SIG-M5 treated with dmso at 0.1 percent for 504 hours (cell line): ENCODE results near the gene ZHX3.
A peak's percentile ranks its signal among the peaks of the same experiment; 100 is the strongest.

ENCODE experiments used
- DNase-seq: peaks from one replicate; lab custom pipeline; 2025; ENCODE audit not compliant: unreplicated experiment; lab: John Stamatoyannopoulos, UW

ZHX3 gene

DNA sequence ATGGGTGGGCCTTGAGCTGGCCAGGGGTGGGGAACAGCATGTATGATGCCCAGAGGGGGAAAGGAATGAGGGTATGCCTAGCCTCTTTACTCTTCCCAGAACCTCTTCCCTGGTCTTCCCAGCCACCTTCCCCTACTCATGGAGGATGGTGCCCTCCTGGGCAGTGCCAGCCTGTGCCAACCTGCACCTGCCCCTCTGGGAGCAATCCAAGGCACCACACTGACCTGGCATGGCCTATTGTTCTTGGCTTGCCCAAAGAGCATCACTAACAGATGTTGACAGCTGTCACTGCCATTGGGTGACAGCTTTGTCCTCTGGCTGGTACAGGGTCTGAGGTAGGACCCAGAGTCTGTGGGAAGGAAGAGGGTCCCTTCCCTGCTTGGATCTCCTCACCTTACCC, 36.0 kb upstream of the ZHX3 start:
- no peak for DNase-seq

DNA sequence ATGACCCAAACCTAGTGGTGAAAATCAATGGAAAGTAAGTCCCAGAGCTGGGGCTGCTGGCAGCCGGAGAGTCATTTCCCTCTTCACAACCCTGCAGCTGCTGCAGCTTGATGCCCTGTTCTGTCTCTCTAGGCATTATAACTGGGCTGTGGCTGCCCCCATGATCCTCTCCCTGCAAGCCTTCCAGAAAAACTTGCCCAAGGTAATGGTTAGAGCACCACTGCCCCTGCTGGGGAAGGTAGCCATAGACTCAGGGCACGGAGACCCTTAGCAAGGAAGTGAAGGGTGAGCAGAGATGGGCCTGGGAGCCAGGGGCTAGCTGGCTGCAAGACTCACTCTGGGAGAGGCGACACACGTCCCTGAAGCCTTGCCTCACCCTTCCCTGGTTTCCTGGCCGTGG, 35.1 kb upstream of the ZHX3 start:
- no peak for DNase-seq

DNA sequence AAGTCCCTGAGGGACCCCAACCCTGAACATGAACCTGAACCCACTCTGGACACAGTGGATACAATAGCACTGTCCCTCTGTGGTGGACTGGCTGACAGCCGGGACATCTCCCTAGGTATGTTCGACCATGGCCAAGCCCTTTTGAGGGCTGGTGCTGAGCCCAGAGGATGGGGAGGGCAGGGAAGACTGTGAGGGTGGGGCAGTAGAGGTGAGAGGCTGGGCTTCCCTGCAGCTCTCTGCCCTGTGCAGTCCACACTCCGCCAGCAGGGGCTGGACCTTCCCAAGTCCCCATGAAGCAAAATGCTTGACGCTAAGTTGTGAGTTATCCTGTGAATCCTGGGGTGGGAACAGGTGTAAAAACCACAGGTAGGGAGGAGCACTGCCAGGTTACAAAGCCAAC, 34.6 kb upstream of the ZHX3 start:
- no peak for DNase-seq

DNA sequence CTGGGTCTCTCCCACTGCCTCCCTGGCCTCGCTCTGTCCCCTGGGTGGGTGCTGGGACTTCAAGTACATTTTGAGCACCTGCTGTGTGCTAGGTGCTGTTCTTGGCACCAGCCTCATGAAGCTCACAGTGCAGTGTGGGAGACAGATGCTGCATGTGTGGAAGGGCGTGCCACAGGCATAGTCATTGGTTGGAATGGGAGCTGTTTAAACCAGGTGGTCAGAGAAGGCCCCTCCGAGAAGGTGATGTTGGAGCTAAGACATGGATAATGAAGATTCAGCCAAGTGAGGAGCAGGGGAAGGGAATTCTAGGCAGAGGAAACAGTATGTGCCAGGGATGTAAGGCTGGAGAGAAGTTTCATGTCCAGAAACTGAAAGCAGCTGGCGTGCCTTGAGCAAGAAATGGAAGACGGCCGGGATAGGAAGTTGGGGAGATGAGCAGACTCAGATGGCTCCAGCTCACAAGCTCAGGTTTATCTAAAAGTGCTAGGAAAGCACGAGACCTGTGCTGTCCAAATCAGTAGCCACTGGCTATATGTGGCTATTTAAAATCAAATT, 33.0 kb upstream of the ZHX3 start:
- no peak for DNase-seq

DNA sequence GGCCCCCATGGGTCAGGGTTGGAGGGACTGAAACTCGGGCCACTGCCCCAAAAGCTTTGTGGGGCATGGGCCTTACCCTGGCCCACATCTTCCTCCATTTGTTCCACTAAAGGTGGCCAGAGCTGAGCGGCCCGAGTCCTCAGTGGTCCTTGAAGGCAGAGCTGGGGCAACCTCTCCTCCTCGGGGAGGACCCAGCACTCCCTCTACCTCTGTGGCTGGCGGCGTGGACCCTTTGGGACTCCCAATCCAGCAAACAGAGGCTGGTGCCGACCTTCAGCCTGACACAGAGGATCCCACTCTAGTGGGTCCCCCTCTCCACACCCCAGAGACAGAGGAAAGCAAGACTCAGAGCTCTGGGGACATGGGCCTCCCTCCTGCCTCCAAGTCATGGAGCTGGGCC, 32.4 kb upstream of the ZHX3 start:
- no peak for DNase-seq

DNA sequence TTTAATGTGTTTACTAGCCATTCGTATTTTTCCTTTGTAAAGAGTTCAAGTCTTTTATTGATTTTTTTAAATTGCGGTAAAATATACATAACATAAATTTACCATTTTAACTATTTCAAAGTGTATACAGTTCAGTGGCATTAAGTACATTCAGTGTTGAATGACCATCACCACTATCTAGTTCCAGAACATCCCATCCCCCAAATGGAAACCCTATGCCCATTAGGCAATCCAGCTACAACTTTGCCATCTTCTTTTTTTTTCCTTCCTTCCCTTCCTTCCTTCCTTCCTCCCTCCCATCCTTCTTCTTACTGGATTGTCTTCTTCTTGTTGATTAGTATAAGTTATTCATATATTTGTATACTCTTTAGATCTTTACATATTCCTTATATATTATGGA, 31.7 kb upstream of the ZHX3 start:
- no peak for DNase-seq

DNA sequence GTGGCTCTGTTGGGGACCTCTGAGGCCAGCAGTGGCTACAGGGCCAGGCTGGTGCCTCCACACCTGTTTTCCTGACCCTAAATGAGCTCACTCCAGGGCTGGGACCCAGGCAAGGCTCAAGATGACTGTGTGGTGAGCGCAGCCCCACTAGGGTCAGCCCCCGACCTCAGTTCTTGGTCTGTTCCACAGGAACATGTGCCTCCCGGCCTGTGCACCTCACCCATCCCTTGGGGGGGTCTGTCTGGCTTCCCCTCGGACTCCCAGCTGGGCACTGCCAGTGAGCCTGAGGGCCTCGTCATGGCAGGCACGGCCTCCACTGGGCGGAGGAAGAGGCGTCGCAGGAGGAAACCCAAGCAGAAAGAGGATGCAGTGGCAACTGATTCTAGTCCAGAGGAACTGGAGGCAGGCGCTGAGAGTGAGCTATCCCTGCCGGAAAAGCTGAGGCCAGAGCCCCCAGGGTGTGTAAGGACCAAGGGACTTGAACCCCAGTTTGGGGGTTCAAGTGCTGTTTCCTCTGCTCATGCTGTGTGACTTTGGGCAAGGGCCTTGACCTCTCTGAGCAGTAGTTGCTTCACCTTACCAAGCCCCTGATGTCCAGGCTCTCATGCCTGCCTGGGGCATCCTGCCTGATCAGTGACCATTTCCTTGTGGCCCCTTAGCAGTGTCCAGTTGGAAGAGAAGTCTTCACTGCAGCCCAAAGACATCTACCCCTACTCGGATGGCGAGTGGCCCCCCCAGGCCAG, 31.1 kb upstream of the ZHX3 start:
- no peak for DNase-seq

DNA sequence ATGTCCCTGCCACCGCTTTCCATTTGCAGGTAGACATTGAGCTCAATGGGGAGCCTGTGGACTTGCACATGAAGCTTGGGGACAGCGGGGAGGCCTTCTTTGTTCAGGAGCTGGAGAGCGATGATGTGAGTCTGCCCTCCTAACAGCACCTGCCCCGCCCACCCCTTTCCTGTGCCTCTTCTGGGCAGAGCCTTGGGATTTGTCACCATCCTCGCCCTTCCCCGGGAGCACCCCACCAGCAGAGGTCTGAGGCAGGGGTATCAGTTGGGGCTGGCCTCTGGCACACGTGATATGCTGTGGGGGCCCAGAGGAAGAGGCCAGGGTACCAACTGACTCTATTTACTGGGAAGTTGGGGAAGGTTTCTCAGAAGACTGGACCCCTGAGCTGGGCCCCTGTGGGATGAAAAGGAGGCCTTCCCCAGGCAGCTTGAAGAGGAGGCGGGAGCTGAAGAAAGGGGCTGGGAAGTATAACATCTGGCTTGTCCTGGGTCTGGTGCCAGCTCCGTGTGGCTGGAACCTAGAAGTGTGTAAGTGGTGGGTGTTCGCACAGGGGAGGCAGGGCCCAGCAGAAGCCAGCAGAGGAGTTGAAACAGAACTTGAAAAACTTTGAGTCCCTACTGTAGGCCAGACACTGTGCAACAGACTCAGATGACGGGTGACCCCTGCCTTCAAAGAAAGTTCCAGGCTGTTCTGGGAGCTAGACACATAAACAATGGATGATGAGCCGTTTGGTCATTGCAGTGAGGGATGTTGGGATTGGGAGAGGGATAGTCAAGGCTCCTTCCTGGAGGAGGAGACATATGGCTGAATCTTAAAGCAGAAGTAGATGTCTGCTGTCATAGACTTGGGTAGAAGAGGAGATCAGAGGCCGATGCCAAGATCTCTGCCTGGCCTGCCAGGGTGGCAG, 30.2 kb upstream of the ZHX3 start:
- no peak for DNase-seq

DNA sequence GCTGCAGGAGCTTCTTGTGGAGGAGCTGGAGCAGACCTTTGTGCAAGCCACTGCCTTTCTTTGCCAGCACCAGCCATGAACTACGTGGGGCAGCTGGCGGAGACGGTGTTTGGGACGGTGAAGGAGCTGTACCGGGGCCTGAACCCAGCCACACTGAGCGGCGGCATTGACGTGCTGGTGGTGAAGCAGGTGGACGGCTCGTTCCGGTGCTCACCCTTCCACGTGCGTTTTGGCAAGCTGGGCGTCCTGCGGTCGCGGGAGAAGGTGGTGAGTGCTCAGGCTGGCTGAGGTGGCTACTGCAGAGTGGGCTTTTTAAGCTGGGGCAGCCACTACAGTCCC, 28.2 kb upstream of the ZHX3 start:
- no peak for DNase-seq

DNA sequence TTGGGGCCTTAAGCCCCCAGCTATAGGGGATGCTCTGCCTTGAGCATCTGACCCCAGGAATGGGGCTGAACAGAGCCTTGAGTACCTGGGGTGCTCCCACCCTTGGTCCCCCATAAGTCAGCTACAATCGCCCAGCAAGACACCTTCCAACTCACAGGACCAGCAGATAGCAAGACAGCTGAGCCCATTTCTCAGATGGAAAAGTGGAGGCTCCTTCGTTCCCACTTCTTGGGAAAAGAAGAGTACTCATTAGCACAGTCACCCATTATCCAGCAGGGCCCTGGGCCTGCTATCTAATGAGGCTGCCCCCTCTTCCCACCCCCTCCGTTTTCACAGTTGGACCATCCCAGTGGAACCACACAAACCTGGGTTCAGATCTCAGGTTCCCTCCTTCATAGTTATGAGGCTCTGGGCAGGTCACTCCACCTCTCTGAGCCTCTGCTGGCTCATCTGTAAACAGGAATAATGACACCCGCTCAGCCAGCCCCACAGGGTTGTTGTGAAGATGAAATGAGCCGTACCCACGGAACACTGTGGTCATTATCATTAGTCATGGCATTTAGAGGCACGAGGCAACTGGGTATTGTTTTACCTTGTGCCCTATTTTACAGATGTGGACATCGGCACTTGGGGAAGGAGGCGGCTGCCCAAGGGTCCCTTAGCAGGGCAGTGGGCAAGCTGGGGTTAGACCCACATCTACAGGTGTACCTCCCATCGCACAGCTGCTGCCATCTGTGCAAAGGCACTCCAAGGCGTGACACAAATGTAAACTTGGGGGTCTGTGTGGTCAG, 27.6 kb upstream of the ZHX3 start:
- DNase-seq = no peak

DNA sequence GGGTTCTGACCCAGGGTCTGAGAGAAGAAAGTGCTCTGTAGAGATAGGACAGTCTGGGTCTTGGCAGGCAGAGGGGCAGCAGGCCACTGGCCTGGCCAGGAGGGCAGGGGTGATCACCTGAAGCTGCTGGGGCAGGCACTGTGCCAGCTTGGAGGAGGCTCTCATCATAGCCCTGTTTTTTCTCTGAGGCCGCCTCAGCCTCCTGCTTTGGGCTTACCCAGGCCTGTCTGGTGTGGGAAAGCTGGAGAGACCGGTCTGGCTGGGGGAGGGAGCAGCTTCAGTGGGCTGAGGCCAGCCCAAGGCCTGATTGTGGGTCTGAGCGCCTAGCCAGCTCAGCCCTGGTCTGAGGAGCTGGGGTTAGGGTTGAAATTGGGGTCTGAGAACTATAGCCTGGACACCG, 26.9 kb upstream of the ZHX3 start:
- peak; percentile 32 for DNase-seq

DNA sequence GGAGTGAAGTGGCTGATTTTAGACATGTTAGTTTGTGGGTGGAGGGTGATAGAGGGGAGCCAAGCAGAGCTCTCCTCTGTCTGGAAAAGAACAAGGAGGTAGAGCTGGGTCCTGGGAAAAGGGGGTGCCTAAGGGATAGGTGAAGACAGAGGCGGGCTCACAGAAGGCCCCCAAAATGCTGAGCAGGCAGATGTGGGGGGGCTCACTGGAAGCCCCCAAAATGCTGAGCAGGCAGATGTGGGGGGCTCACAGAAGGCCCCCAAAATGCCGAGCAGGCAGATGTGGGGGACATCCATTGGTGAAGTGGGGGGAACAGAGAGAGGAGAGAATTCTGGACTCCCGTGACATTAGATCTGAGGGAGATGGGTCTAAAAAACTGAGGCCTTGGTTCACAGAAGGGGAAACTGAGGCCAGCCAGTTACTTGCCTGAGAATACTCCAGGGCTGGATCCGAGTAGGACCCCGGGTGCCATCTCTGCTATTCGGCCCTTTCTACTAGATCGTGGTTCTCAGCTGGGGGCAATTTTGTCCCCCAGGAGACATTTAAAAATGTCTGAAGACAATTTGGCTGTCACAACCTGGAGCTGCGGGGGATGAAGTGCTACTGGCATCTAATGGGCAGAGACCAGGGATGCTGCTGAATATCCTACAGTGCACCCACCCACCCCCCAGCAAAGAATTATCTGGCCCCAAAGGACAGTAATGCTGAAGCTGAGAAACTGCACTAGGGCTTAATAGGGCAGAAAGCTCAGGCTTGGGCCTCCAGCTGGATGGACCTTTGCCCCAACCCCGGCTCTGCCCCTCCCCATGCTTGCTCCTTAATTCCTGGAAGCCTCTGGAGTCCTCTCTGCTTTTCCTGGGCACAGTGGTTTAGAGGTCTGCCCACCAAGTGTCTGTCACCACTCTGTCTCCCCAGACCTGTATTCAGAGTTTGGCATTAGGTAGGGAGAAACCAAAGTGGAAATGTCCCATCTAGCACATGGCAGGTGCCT, 25.2 kb upstream of the ZHX3 start:
- no peak for DNase-seq

DNA sequence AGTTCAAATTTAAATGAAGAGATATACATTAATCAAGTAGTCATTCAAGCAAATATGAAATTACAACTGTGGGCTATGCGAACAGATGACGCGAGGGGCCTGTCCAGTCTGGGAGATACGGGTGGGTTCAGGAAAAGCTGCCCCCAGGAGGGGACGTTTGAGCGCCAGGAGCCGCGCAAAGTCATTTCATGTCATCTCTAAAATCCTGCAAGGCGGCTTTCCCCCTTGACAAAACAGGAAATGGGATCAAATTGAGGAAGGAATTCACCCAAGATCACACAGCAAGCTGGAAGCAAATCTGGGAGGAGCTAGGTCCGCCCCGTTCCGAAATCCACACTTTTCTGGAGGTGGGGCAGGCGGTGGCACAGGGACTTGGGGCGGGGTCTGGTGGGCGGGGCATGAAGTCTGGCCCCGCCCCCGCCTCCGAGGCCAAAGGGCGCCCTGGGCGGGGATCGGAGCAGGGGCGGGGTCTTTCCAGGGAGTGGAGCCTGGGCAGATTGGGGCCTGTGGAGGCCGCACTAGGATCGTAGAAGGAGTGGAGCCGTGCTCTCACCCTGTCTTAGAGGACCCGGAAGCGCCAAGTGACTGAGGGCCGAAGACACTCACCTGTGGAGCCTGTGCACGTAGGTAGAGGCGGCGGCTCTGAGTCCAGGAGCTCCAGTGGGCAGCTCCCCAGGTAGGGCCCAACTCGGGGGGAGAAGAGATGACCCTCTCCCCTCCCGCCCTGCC, 23.0 kb upstream of the ZHX3 start, which contains the start of gene LPIN3:
TSS of gene LPIN3 (plus strand) at position 495 of the 729 bp plus-strand sequence. CDS start 4,983 bp downstream, outside the sequence.
- DNase-seq = peak; percentile 89

DNA sequence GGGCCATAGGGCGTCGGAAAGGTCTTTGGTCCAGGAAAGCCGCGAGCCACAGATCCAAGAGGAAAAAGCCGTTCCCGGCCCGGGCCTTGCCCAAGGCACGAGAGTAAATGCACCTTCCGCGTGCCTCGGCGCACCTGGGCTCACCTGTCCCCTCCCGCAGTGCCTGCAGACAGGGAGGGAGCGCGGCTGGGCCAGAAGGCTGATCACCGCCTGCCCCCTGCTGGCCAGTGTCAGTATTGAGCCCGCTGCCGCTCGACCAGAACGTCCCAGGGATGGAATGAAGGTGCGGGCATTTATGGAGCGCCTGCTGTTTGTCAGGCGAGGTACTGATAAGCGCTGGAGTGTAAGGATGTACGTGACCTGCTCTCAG, 22.4 kb upstream of the ZHX3 start:
- DNase-seq = peak; percentile 83

DNA sequence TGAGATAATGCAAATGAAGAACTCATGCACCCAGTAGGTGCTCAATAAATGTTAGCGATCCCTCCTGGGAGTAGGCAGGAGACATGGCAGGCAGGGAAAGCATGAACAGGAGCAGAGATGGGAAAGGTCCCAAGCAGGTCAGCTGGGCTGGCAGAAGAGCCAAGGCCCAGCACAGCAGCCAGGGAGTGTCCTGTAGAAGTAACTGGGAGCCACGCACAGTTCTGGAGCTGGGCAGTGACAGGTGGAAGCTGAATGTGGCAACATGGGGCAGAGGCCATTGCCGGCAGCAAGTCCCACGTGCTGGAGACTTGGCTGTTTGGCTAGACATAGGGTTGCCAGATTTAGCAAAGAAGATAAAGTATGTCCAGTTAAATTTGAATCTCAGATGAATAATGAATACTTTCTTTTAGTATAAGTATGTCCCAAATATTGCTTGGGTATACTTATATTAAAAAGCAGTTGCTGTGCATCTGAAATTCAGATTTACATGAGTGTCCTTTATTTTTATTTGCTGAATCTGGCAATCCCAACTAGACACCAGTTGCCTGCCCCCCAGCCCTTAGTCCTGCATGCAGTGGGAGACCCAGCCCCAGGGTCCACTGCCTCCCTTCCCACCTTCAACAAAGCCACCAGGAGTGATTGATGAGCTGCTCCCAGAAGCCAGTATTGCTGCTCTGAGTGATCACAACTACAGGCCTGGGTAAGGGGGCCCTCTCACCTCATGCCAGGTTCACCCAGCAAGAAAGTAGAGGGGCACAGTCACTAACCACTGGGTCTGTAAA, 19.4 kb upstream of the ZHX3 start:
- no peak for DNase-seq

DNA sequence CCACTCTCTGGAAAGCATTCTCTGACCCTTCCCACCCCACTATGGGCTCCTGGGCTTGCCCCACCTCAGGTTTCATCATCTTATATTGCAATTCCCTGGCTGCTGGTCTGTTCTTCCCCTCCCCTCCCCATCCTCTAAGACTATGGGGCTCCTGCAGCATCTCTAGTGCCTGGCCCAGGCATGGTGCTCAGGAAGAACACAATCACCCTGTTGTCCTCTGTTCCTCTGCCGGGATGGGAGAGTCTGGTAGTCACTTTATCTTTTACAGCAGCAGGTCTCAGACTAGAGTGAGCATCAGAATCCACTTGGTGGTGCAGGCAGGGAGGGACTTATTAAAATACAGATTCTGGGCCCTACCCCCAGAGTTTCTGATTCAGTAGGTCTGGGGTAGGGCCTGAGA, 18.1 kb upstream of the ZHX3 start:
- no peak for DNase-seq

DNA sequence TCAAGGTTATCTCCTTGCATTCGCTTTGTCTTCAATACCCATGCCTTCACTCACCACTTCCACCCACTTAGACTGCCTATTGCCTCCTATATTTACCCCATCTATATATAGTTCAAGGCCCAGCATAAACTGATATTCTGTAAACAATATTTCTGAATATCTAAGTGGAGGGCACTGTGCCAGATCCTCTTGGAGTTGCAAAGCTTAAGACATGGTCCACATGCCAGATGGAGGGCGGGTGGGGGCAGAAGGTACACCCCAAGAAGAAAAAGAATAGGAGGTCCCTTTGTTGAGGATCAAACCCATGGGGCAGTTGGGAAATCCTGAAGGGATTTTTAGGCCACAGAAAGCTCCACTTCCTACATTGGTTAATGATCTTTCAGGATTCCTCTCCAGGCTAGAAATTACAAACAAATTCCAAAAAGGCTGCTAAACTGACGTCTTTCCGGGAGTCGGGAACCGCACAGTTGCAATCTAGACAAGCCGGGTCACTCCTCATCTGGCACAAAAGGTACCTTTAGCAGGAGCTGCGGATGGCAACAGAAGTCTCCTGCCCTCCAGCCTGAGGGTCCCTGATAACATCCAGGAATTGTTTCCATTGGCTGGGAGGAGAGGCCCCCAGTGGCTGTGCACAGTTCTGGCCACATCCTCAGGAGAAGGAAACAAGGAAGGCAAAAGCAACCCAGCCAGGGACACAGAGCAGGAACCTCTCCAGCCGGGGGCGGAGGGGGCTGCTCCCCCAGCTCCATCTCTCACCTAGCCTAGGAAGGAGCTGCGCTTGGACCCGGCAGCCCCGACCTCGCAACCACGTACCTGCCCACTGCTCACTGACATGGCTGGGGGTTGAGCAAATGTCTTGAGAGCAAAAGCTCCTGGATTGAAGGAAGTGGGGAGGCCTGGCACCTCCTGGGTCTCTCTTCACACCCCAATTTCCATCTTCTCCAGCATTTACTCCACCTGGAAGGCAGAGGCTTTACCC, 17.2 kb upstream of the ZHX3 start:
- DNase-seq = no peak

DNA sequence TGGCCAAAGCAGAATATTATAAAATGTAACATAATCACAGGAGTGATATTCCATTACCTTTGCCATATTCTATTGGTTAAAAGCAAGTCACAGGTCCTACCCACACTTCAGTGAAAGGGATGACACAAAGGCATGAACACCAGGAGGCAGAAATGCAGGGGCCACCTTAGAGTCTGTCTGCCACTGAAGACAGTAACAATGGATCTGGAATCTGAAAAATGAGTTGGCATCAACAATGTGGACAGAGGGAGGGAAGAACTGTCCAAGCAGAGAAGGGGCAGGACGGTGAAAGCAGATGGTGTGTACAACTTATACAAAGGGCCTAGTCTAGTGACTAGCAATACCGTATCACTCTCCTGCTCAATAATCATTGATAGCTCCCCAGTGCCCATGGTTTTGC, 16.5 kb upstream of the ZHX3 start:
- no peak for DNase-seq
